GM18498 (cell line): ENCODE measurements around the gene TRAPPC12.
"Not testable (repeated sequence)": the region's sequence is repeated elsewhere in the genome, so short reads cannot be mapped to it uniquely, and the experiment has no call there.

Source experiments
- ATAC-seq: cut with Tn5 transposase; IDR thresholded peaks from one replicate; pipeline ENCODE4 v1.9.1; 2021; ENCODE audit warnings: mild to moderate bottlenecking, moderate library complexity; ENCODE audit not compliant: unreplicated experiment

TRAPPC12 gene

DNA sequence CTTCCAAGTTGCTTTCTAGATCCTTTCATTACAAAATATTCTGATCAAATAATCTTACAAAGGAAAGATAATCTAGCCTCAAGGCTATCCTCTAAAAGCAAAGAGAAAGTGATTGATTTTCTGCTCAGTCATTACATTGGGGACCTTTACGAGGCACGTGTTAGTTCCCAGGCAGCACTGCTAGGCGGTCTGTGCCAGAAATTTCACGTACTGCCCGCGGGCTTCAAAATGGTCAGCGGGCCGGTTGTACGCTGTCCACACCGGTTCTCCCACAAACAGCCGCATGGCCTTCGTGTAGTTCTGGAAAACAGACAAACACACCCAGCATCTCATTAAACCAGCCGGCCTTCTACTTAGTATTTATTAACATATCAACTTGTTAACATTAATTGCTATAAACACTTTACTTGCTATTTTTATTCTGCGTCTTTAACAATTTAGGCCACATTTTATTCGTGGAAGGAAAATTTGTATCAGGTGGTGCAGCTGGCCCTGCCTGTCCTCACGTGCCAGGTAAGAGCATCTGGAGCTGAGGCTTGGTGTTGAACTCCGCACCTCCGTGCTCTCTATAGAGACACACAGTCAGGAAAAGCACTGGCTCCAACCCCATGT is 119.4 kb downstream of the TRAPPC12 start:
- ATAC-seq: no peak

DNA sequence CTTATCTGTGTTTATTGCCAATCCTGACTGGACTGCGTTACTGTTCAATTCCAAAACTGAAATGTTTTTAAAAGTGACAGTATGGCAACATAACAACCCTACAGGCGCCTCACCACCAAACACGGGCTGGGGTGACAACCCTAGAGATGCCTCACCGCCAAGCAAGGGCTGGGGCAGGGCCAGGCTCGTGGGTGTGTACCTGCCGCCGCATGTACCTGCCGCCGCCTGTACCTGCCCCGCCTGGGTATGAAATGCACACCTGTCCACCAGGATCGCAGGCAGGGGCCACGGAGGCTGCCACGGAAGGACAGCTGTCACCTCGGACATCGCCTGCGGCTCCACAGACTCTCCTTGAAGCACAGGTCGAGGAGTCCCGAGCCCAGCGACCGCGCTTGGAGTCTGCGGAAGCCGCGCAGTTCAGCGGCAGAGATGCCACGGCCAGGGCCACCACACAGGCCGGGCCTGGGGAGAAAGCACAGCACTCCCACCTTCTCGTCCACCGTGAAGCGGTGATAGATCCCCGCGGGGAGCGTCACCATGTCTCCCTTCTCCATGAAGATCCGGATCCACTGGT is 120.9 kb downstream of the TRAPPC12 start:
- no peak for ATAC-seq

DNA sequence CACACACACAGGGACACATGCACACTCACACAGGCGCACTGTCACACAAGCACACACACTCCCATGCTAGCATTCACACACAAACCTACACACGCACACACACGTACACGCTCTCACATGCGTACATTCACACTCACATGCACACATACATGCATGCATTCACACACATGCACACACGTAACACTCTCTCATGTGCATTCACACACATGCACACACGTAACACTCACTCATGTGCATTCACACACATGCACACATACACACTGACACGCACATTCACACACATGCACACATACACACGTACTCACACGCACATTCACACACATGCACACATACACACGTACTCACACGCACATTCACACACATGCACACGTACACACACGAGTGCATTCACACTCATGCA is 123.6 kb downstream of the TRAPPC12 start:
- ATAC-seq: no peak

GRCh38 chr2:3503483-3503882 is 124.0 kb downstream of the TRAPPC12 start:
- no peak for ATAC-seq

GRCh38 chr2:3504741-3505140 is 125.2 kb downstream of the TRAPPC12 start:
- ATAC-seq: no peak

GRCh38 chr2:3505771-3506170 is 126.3 kb downstream of the TRAPPC12 start:
- ATAC-seq: no peak

- ATAC-seq: no peak
Observed at GRCh38 chr2:3512086-3512485, 132.6 kb downstream of the TRAPPC12 start.

DNA sequence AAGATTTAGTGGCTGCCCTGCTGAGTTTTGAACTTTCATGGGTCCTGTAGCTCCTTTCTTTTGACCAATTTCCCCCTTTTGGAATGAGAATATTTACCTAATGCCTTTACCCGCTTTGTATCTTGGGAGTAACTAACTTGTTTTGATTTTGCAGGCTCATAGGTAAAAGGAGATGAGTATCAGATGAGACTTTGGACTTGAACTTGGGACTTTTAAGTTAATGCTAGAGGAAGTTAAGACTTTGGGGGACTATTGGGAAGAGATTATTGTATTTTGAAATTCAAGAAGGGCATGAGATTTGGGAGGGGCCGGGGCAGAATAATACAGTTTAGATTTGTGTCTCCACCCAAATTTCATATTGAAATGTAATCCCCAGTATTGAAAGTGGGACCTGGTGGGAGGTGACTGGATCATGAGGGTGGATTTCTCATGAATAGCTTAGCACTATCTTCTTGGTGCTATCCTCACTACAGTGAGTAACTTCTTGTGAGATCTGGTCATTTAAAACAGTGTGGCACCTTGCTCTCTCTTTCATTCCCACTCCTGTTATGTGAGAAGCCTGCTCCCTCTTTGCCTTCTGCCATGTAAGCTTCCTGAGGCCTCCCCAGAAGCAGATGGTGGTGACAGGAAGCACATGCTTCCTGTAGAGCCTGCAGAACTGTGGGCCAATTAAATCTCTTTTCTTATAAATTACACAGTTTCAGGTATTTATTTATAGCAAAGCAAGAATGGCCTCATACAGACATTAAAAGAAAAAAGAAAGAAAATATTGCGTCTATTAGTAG is 133.7 kb downstream of the TRAPPC12 start:
- no peak for ATAC-seq

DNA sequence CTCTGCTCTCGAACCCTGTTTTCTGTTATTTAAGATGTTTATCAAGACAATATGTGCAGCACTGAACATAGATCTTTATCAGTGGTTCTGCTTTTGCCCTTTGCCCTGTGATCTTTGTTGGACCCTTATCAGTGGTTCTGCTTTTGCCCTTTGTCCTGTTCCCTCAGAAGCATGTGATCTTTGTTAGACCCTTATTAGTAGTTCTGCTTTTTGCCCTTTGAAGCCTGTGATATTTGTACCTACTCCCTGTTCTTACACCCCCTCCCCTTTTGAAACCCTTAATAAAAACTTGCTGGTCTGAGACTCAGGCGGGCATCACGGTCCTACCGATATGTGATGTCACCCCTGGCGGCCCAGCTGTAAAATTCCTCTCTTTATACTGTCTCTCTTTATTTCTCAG is 135.9 kb downstream of the TRAPPC12 start:
- ATAC-seq: not testable (repeated sequence)

- ATAC-seq: no peak
Observed at GRCh38 chr2:3516831-3517230, 137.3 kb downstream of the TRAPPC12 start.

DNA sequence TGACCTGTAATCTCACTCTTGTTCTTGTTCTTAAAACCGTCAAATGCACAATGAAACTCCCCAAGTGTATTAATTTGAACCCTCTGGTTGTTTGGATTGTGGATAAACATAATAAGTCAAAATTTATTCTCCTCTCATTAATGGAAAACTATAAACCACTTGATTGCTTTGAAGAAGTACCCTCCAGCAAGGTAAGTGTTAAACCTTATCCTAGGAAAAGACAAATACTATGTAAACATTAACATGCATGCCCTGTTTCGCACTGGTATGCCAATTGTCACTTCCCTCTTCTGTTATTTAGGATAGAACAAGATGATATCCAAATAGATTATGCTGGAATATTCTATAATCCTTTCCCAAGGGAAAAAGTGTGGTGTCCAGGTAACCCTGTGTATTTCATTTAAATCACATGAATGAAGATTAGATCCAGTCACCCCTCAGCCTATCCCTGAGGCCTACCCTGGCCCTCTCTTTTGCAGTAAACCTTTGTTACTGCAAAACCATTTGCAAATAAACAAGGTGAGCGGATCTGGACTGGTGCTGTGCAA is 138.5 kb downstream of the TRAPPC12 start:
- ATAC-seq: no peak

GRCh38 chr2:3518496-3519254 is 139.2 kb downstream of the TRAPPC12 start:
- peak; percentile 84 for ATAC-seq

- ATAC-seq: peak; percentile 69
Observed at GRCh38 chr2:3519255-3520205, 140.0 kb downstream of the TRAPPC12 start, which contains the start of gene ADI1. Gene ADI1 (minus strand): TSS chr2:3519531. CDS start chr2:3519487, 44 bp downstream.

DNA sequence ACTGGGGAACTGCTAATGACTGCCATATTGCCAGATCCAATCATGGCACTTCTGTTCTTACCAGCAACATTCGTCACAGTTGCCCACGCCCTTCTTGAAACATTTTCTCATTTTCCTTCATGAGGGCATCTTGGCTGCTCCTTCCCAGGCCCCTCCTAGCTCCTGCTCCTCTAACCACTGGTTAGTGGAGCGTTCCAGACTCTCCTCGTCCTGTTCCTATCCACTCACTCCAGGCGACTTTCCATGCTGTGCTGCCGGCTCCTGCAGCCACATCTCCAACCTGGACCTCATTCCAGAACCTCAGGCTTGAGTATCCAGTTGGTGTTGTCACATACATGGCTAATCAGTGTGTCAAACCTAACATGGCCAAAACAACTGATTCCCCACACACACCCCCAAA is 141.1 kb downstream of the TRAPPC12 start:
- ATAC-seq: no peak

DNA sequence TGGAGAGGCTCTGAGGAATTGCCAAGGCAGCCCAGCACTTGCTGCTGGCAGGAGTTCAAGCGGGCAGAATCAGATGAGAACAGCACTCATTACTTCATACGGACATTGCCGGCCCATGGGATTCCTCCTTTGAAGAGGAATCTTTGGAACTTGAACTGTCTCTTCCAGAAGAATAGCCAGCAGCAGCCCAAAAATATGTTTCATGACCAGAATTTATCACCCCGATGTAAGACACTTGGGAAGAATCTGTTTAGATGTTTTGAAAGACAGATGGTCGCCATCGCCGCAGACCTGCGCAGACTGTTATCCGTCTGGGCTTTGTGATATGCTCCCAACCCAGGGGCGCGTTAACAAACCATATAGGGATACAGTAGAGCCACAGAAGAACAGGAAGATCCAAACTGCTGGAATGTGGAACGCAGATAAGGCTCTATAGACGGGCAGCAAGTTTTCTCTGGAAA is 143.5 kb downstream of the TRAPPC12 start:
- ATAC-seq: no peak

DNA sequence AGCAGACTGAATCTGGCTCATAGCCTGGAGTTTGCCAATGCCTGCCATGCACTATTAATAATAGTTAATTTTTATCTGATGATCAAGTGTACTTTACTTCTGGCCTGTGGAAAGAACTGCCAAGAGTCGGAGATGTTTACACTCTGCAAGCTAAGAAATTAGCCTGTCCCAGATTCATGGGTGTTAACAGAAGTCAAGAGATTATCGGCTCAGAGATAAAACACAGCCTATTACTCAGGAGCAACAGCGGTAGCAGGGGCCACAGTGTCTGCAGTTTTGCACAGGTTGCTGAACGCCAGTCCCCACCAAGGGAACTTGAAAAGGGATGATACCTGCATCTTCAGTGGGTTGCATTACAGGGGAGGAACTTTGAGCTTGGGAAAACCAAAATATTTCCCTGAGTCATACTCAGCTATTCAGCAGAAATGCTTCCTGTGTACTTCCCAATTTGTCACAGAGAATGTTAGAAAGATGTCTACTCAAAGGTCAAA is 144.1 kb downstream of the TRAPPC12 start:
- no peak for ATAC-seq

GRCh38 chr2:3526871-3527270 is 147.4 kb downstream of the TRAPPC12 start:
- no peak for ATAC-seq

DNA sequence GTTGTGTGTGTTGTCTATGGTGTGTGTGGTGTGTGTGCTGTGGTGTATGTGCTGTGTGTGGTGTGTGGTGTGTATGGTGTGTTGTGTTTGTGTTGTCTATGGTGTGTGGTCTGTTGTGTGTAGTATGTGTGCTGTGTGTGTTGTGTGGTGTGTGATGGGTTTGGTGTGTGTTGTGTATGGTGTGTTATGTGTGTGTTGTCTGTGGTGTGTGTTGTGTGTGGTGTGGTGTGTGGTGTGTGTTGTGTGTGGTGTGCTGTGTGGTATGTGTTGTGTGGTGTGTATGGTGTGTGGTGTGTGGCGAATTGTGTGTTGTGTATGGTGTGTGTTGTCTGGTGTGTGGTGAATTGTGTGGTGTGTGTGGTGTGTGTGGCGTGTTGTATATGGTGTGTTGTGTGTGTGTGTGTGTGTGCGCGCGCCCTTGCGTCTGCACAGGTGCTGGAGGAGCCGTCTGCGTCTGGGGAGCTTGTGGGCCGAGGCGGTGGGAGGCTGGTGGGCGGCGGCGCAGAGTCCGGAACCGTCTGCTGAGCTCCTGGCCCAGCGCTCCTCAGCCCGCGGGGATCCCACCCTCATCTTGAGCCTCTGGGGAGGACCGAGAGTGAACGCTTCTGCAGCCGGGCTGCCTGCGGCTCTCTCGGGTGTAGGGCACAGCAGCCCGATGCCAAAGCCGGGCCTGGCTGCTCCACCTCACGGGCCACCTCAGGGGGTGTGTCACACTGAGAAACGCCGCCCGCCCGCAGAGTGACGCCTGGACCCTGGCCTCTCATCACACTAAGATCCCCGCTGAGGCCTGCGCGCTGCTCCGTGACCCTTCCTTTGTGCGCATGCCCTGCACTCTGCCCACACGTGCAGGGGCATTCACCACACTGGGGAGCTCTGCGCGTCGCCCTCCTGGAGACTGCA is 148.6 kb downstream of the TRAPPC12 start:
- ATAC-seq: no peak
